Body of pancreas (tissue), 4 donors: Measurements from ENCODE around the gene PCIF1. TPM values are rescaled to one million over a fixed set of nuclear protein-coding genes. Genes with fewer than 3 reads are reported as not detected.

Source experiments
- ATAC-seq: fragments of 150-250 bp; one replicate; pipeline ENCODE4 v1.9.1; 2016
- DNase-seq, 4 donors: peaks; one replicate each; pipeline ENCODE4 v3.0.0-alpha.2; 2019
- H3K27ac ChIP-seq, 4 donors: fragments of 200-600 bp; sonication (generic); 1 replicate in 3 of 4; 2 replicates in 1 of 4; pipeline versions ENCODE4 v1.5.1 to v1.6.1; 2016 to 2019; ENCODE audit warnings: mild to moderate bottlenecking in 1 of 4, mixed read lengths in 1 of 4, moderate library complexity in 1 of 4
- H3K27me3 ChIP-seq, 2 donors: fragments of 200-600 bp; sonication (generic); one replicate each; pipeline ENCODE4 v1.6.0; 2016; ENCODE audit warnings: mild to moderate bottlenecking in 1 of 2
- H3K36me3 ChIP-seq, 2 donors: fragments of 200-600 bp; sonication (generic); replicated peaks in 1 of 2; 2 replicates each; pipeline ENCODE4 v1.5.1; 2016; ENCODE audit warnings: low read depth in 2 of 2; ENCODE audit not compliant: insufficient read depth in 1 of 2
- H3K4me1 ChIP-seq: fragments of 200-600 bp; sonication (generic); one replicate; pipeline ENCODE4 v1.6.0; 2016
- H3K4me3 ChIP-seq, 2 donors: fragments of 200-600 bp; sonication (generic); 1 replicate in 1 of 2; 2 replicates in 1 of 2; pipeline ENCODE4 v1.5.1; 2016 to 2019
- H3K9me3 ChIP-seq, 3 donors: fragments of 200-600 bp; sonication (generic); 1 replicate in 2 of 3; 2 replicates in 1 of 3; pipeline ENCODE4 v1.5.1; 2016
- POLR2A ChIP-seq, 3 donors: fragments of 450-650 bp; IDR thresholded peaks; one replicate each; pipeline ENCODE4 v1.6.1; 2016; ENCODE audit warnings: antibody characterized with exemption in 3 of 3, mild to moderate bottlenecking in 2 of 3
- WGBS, 2 donors: methylation state at CpG; one replicate each; pipeline ENCODE4 v1.1.5; 2017; 5-methylcytosine and 5-hydroxymethylcytosine counted together
- intact Hi-C: fragments of 100-400 bp; cut with DNase I; formaldehyde crosslinking; loops from one replicate; pipeline ENCODE4 v1.15.1; 2023
- total RNA-seq, 2 donors: library from RNA; depleted of rRNA; stranded (reverse); fragments of >200 nt; gene quantifications; one replicate each; pipeline ENCODE4 v1.1.0, GENCODE V29; 2016
- TF ChIP-seq, protein P1 (sequence below), 7 experiments: fragments of 450-650 bp in 4 of 7; fragments of 200-600 bp in 3 of 7; sonication (generic) in 3 of 7; IDR thresholded peaks; one replicate each; pipeline ENCODE4 v1.5.1; 2016 to 2019; ENCODE audit warnings: antibody characterized with exemption in 7 of 7

Gene PCIF1
- total RNA-seq, 2 donors from 2014 or later = 20.2 to 28.7 TPM

DNA sequence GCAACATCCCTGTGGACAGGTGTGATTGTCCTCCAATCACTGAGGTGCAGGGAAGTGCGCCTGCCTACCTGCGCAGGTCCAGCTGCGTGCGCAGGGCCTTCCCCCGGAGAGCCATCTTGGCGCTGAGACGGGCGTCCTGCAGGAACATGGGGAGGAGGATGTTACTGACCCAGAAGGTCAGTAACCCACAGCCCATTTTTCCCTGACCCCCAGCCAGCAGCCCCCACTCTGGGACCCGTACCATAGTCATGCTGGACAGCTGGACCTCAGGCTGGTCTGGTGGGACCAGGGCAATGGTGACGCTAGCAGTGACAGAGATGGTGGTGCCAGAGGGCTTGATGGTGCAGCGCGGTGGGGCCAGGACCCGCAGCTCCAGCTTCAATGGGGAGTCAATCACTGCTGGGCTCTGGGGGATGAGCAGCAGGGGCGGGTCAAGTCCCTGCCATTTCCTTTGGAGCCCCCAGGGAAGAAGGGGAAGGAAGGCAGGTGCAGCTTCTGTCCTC, 32.2 kb upstream of the PCIF1 start:
- intact Hi-C loops = no loop called here
- DNase-seq = no peak
- WGBS, 2 donors = 91 to 100% methylated on average over 9 to 14 of the region's 14 CpGs
- Histone ChIP-seq H3K4me1 (no peaks in the 10 kb centered on the region), H3K27ac (no peak overlapping the region), H3K9me3 (no peaks in the 10 kb centered on the region), H3K27me3 (no peaks in the 10 kb centered on the region), H3K4me3 (no peak overlapping the region), H3K36me3 (peaks cover 0 to 21% of the 10 kb centered on the region in 2 donors)
- TF ChIP-seq POLR2A (IDR thresholded peaks at IDR 0.05) = no peak
- TF ChIP-seq, protein P1, sequence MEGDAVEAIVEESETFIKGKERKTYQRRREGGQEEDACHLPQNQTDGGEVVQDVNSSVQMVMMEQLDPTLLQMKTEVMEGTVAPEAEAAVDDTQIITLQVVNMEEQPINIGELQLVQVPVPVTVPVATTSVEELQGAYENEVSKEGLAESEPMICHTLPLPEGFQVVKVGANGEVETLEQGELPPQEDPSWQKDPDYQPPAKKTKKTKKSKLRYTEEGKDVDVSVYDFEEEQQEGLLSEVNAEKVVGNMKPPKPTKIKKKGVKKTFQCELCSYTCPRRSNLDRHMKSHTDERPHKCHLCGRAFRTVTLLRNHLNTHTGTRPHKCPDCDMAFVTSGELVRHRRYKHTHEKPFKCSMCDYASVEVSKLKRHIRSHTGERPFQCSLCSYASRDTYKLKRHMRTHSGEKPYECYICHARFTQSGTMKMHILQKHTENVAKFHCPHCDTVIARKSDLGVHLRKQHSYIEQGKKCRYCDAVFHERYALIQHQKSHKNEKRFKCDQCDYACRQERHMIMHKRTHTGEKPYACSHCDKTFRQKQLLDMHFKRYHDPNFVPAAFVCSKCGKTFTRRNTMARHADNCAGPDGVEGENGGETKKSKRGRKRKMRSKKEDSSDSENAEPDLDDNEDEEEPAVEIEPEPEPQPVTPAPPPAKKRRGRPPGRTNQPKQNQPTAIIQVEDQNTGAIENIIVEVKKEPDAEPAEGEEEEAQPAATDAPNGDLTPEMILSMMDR (IDR thresholded peaks at IDR 0.05) = no peak
- no peak for ATAC-seq

DNA sequence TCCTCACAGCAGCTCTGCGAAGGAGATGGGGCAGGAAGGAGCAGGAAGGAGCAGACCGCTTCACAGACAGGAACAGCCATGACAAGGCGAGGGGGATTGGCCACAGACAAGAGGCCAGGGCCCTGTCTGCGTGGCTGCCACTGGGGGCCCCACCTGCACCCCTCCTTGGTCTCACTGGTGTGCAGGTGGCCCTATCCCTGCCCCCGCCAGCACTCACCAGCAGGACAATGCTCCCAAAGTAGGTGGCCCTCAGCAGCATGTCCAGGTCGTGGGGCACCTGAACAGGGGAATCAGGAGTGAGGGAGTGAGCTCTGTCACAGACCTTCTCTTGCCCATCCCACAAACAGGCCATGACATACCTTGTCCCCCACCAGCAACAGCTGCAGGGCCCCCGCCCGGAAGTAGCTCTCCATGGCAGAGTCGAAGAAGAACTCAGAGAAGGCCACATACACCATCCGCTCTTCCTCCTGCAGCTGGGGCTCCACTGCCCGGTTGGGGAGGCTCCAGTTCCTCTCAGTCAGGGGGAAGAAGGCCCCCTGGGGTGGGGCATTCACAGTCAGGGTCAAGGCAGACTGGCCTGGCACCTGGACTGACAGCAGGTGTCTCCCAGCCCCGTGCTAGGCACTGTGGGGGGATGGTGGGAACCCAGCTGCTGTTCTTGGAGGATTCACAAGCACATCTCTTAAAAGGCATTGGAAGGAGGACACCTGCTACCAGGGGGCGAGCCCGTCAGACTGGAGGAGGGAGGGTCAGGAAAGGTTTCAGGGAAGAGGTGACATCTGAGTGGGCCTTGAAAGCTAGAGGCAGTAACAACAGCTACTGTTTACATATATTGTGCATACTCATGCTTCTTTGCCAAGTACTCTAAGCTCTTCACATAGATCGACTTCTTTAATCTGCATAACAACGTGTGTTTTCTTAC, 29.6 kb upstream of the PCIF1 start:
- no peaks in the 10 kb centered on the region for H3K4me1 ChIP-seq
- ATAC-seq (no peak), DNase-seq (no peak)
- H3K9me3 ChIP-seq = no peaks in the 10 kb centered on the region
- WGBS, 2 donors = 79 to 82% methylated on average over 7 to 16 of the region's 16 CpGs
- TF ChIP-seq POLR2A (IDR thresholded peaks at IDR 0.05) = no peak
- TF ChIP-seq, protein P1 (IDR thresholded peaks at IDR 0.05) = no peak
- peaks cover 0 to 15% of the 10 kb centered on the region in 2 donors for H3K36me3 ChIP-seq
- no peak overlapping the region for H3K4me3 ChIP-seq
- intact Hi-C loops = no loop called here
- no peak overlapping the region for H3K27ac ChIP-seq
- no peaks in the 10 kb centered on the region for H3K27me3 ChIP-seq

DNA sequence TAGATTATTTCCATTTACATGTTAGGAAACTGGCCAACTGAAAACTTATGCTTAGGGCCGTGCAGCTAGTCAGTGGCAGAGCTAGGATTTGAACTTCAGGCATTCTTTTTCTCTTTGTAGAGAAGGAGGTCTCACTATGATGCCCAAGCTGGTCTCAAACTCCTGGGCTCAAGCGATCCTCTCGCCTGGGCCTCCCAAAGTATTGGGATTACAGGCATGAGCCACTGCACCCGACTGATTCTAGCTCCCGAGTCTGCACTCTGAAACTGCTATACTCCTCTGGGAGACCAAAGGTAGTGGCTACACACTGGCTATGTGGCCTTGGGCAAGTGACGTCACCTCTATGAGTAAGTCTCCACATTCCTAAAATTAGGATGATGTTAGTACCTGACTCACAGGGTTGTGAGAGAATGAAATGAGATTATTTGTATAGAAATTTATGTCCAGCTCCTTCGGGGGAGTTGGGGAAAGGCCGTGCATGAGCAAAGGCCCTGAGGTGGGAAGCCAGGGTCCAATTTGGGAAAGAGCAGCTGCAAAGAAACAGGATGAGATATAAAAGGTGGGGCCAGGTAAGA, 28.9 kb upstream of the PCIF1 start:
- DNase-seq (no peak), ATAC-seq (no peak)
- WGBS, 2 donors = 88 to 89% methylated on average over 6 to 8 of the region's 8 CpGs
- no peak for TF ChIP-seq POLR2A (IDR thresholded peaks at IDR 0.05)
- TF ChIP-seq, protein P1 (IDR thresholded peaks at IDR 0.05) = no peak
- intact Hi-C loops = no loop called here
- Histone ChIP-seq H3K9me3 (no peaks in the 10 kb centered on the region), H3K4me3 (no peak overlapping the region), H3K27me3 (no peaks in the 10 kb centered on the region), H3K36me3 (peaks cover 0 to 15% of the 10 kb centered on the region in 2 donors), H3K27ac (no peak overlapping the region), H3K4me1 (no peaks in the 10 kb centered on the region)

DNA sequence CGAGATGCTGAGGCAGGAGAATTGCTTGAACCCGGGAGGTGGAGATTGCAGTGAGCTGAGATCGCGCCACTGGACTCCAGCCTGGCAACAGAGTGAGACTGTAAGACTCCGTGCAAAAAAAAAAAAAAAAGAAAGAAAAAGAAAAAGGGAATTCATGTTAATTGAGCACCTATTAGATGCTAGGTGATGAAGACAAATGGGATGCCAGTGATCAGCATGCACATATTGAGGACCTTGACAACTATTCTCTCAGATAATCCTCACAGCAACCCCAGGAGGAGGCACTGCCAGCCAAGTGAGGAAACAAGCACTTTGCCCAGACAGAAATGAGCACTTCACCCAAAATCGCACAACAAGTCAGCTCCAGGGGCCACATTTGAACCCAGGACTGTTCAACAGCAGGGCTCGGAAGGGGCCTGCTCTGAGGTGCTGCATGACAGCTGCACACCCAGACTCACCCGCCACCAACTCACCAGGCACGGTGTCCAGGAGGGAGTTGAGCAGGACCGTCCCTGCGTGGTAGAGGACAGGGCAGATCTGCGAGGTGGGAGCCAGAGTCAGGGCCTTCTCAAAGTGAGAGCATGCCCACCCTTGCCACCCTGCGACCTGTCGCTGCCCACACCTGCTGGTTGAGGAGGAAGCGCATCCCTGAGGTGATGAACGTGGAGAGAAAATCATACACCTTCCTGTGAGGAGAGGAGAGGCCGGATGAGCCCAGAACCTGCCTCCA, 27.1 kb upstream of the PCIF1 start:
- Histone ChIP-seq H3K9me3 (no peaks in the 10 kb centered on the region), H3K36me3 (peaks cover 0 to 9% of the 10 kb centered on the region in 2 donors), H3K4me3 (no peak overlapping the region), H3K27ac (no peak overlapping the region), H3K4me1 (peaks cover 15% of the 10 kb centered on the region), H3K27me3 (no peaks in the 10 kb centered on the region)
- intact Hi-C loops = no loop called here
- ATAC-seq (no peak), DNase-seq (no peak)
- TF ChIP-seq POLR2A (IDR thresholded peaks at IDR 0.05) = no peak
- TF ChIP-seq, protein P1 (IDR thresholded peaks at IDR 0.05) = no peak
- WGBS, 2 donors = 91 to 97% methylated on average over 11 to 17 of the region's 17 CpGs
